HepG2 (cell line): ENCODE results near the gene OR2K2. TPM values are rescaled to one million over a fixed set of nuclear protein-coding genes. Genes with fewer than 3 reads are reported as not detected.

ENCODE experiments used
- ATAC-seq: fragments of 200-7000 bp; cut with Tn5 transposase; 3 replicates; pipeline ENCODE4 v1.9.1; 2020; ENCODE audit warnings: mild to moderate bottlenecking, moderate library complexity
- BruUV-seq: library from RNA; stranded (reverse); fragments of 400-500 nt; replicated peaks from 2 replicates; lab custom pipeline; 2021; lab: Mats Ljungman, UMichigan
- CTCF ChIA-PET: fragments of 300-600 bp; formaldehyde crosslinking; extraction: SDS; loops from one replicate; lab custom pipeline; 2021; ENCODE audit warnings: low total read pairs, inconsistent platforms, low intra/inter-chr PET ratio; lab: Yijun Ruan, JAX
- POLR2A ChIA-PET: fragments of 350-600 bp; sonication (Branson Sonifier 250); formaldehyde crosslinking; loops from one replicate; lab custom pipeline; 2020; ENCODE audit warnings: antibody characterized with exemption, inconsistent platforms; lab: Yijun Ruan, JAX
- DNase-seq: peaks from one replicate; pipeline ENCODE4 v3.0.0-alpha.2; 2015; ENCODE audit warnings: low spot score
- FAIRE-seq: peaks from 3 replicates; lab custom pipeline; 2011; peaks lifted over from hg19 to GRCh38; lab: Jason Lieb, UNC
- H2AFZ ChIP-seq: one replicate; pipeline ENCODE4 v1.6.1; 2011; ENCODE audit warnings: low read length, inconsistent platforms
- H3K27ac ChIP-seq: fragments of 300-600 bp; 3 replicates; pipeline ENCODE4 v1.8.0; 2011; ENCODE audit warnings: mixed run types, mild to moderate bottlenecking, mixed read lengths, low read length, inconsistent platforms; ENCODE audit not compliant: insufficient read depth; ENCODE audit errors: extremely low read length
- H3K27me3 ChIP-seq, 2 experiments: fragments of 200-600 bp in 1 of 2; 2 replicates in 1 of 2; 3 replicates in 1 of 2; pipeline versions ENCODE4 v1.6.0 to v1.8.0; 2011; ENCODE audit warnings: low read length in 2 of 2, mild to moderate bottlenecking in 2 of 2, moderate library complexity in 2 of 2, inconsistent platforms in 1 of 2; ENCODE audit not compliant: insufficient read depth in 2 of 2, control insufficient read depth in 1 of 2
- H3K36me3 ChIP-seq, 2 experiments: fragments of 200-600 bp in 1 of 2; replicated peaks in 1 of 2; 2 replicates in 1 of 2; 3 replicates in 1 of 2; pipeline versions ENCODE4 v1.5.1 to v1.8.0; 2011; ENCODE audit warnings: low read length in 2 of 2, inconsistent platforms in 1 of 2; ENCODE audit not compliant: insufficient read depth in 2 of 2, control insufficient read depth in 1 of 2
- H3K4me1 ChIP-seq: 2 replicates; pipeline ENCODE4 v1.5.1; 2012; ENCODE audit warnings: low read length, inconsistent platforms; ENCODE audit not compliant: insufficient read depth
- H3K4me2 ChIP-seq: 2 replicates; pipeline ENCODE4 v1.6.0; 2011; ENCODE audit warnings: low read depth, low read length, inconsistent platforms
- H3K4me3 ChIP-seq, 3 experiments: fragments of 200-600 bp in 1 of 3; sonication (generic), shearing (Covaris generic) in 1 of 3; replicated peaks in 1 of 3; 2 replicates each; pipeline ENCODE4 v1.5.1; 2011 to 2016; ENCODE audit warnings: low read length in 3 of 3, inconsistent platforms in 2 of 3, low read depth in 2 of 3, mild to moderate bottlenecking in 2 of 3, control low read depth in 1 of 3, mixed read lengths in 1 of 3; ENCODE audit not compliant: insufficient read depth in 1 of 3
- H3K79me2 ChIP-seq: one replicate; pipeline ENCODE4 v1.6.1; 2011; ENCODE audit warnings: low read length, inconsistent platforms; ENCODE audit not compliant: insufficient read depth
- H3K9ac ChIP-seq: 2 replicates; pipeline ENCODE4 v1.6.0; 2011; ENCODE audit warnings: mild to moderate bottlenecking, low read depth, low read length, inconsistent platforms; ENCODE audit not compliant: insufficient read depth
- H3K9me3 ChIP-seq: 2 replicates; pipeline ENCODE4 v1.5.1; 2012; ENCODE audit warnings: mild to moderate bottlenecking, low read length
- H4K20me1 ChIP-seq: 2 replicates; pipeline ENCODE4 v1.6.0; 2011; ENCODE audit warnings: inconsistent platforms, mild to moderate bottlenecking, low read length, moderate library complexity; ENCODE audit not compliant: insufficient read depth
- ARID2 ChIP-seq: sonication (generic); formaldehyde crosslinking; IDR thresholded peaks from 2 replicates; pipeline ENCODE4 v1.8.1; 2022; ENCODE audit warnings: mild to moderate bottlenecking, missing genetic modification reagents, borderline replicate concordance
- BCL3 ChIP-seq: sonication (generic); formaldehyde crosslinking; IDR thresholded peaks from 2 replicates; pipeline ENCODE4 v1.5.1; 2020; ENCODE audit warnings: mild to moderate bottlenecking, missing genetic modification reagents, moderate library complexity
- BHLHE40 ChIP-seq: IDR thresholded peaks from 2 replicates; pipeline ENCODE4 v1.6.1; 2011; ENCODE audit warnings: low read length, improper control_type of control experiment
- FUBP1 ChIP-seq: sonication (generic); formaldehyde crosslinking; IDR thresholded peaks from 2 replicates; pipeline ENCODE4 v1.5.1; 2020; ENCODE audit warnings: missing genetic modification reagents, mild to moderate bottlenecking, borderline replicate concordance
- KMT2B ChIP-seq: IDR thresholded peaks from 2 replicates; pipeline ENCODE4 v1.6.1; 2016; ENCODE audit warnings: missing genetic modification reagents, missing compliant biosample characterization
- MAF1 ChIP-seq: sonication (generic); formaldehyde crosslinking; IDR thresholded peaks from 2 replicates; pipeline ENCODE4 v1.5.0; 2020; ENCODE audit warnings: missing genetic modification reagents, borderline replicate concordance
- PREB ChIP-seq: sonication (generic); formaldehyde crosslinking; IDR thresholded peaks from 2 replicates; pipeline ENCODE4 v1.4.0; 2020; ENCODE audit warnings: missing genetic modification reagents
- SETDB1 ChIP-seq: sonication (generic); formaldehyde crosslinking; IDR thresholded peaks from 2 replicates; pipeline ENCODE4 v1.5.1; 2020; ENCODE audit warnings: missing genetic modification reagents, mild to moderate bottlenecking, borderline replicate concordance
- SMAD1 ChIP-seq: sonication (generic); formaldehyde crosslinking; IDR thresholded peaks from 2 replicates; pipeline ENCODE4 v1.4.0; 2020; ENCODE audit warnings: missing genetic modification reagents, low read depth, mild to moderate bottlenecking, borderline replicate concordance
- SNAPC4 ChIP-seq: sonication (generic); formaldehyde crosslinking; IDR thresholded peaks from 2 replicates; pipeline ENCODE4 v1.4.0; 2020; ENCODE audit warnings: mild to moderate bottlenecking, missing genetic modification reagents
- ZKSCAN1 ChIP-seq: fragments of 150-350 bp; IDR thresholded peaks from 2 replicates; pipeline ENCODE4 v1.6.1; 2014; ENCODE audit warnings: low read length
- ZNF205 ChIP-seq: IDR thresholded peaks from 2 replicates; pipeline ENCODE4 v1.6.1; 2018; ENCODE audit warnings: missing biosample characterization, missing genetic modification reagents
- ZNF24 ChIP-seq: fragments of 450-650 bp; IDR thresholded peaks from 2 replicates; pipeline ENCODE4 v1.6.1; 2017; ENCODE audit warnings: antibody characterized with exemption, mild to moderate bottlenecking
- ZNF598 ChIP-seq: sonication (generic); formaldehyde crosslinking; IDR thresholded peaks from 2 replicates; pipeline ENCODE4 v1.5.1; 2020; ENCODE audit warnings: mild to moderate bottlenecking, missing genetic modification reagents, borderline replicate concordance
- ZNF652 ChIP-seq: IDR thresholded peaks from 2 replicates; pipeline ENCODE4 v1.6.1; 2016; ENCODE audit warnings: low read depth, borderline replicate concordance
- ZNF766 ChIP-seq: sonication (generic); formaldehyde crosslinking; IDR thresholded peaks from 2 replicates; pipeline ENCODE4 v1.5.0; 2020; ENCODE audit warnings: missing genetic modification reagents, borderline replicate concordance
- WGBS: methylation state at CpG from one replicate; pipeline ENCODE4 v1.1.6; 2017; ENCODE audit warnings: low lambda C conversion rate; 5-methylcytosine and 5-hydroxymethylcytosine counted together
- in situ Hi-C: cut with HindIII; loops from 2 replicates; pipeline ENCODE4 v1.10.0; 2017; ENCODE audit warnings: low pct_unique_long_range_greater_than_20kb; ENCODE audit not compliant: extremely low pct_ligation_motif_present
- intact Hi-C: fragments of 100-400 bp; cut with micrococcal nuclease; formaldehyde crosslinking; loops from one replicate; pipeline ENCODE4 v1.10.0; 2022; ENCODE audit not compliant: unreplicated experiment
- polyA plus RNA-seq, 8 experiments: library from polyadenylated mRNA; depleted of rRNA in 3 of 8; stranded (reverse) in 7 of 8; unstranded in 1 of 8; fragments of >200 nt; fragmentation: Illumina TruSeq in 4 of 8; extraction: Trizol in 4 of 8; gene quantifications; 2 replicates each; pipeline versions ENCODE4 v1.2.1 to v1.2.3, GENCODE V29; 2011 to 2016; ENCODE audit warnings: low read depth in 4 of 8, missing spikeins in 1 of 8, mixed read lengths in 1 of 8; ENCODE audit not compliant: insufficient read depth in 1 of 8
- total RNA-seq, 5 experiments: library from RNA; depleted of rRNA; stranded (reverse); fragments of >200 nt; fragmentation: Illumina TruSeq; extraction: Trizol; gene quantifications; 2 replicates each; pipeline ENCODE4 v1.2.3, GENCODE V29; 2016; ENCODE audit warnings: low read depth in 1 of 5

The OR2K2 gene
- total and polyA plus RNA-seq, 2 of the 13 experiments (the other 11 are each of a cell fraction or from before 2014, with no cell fraction given), result not detected

GRCh38 chr9:111316796-111317195 is 13.2 kb downstream of the OR2K2 start:
- H2AFZ ChIP-seq, result no peak overlapping the region
- no peak overlapping the region for H3K27ac ChIP-seq
- ChIA-PET CTCF (no interaction called here), POLR2A (no interaction called here)
- DNase-seq (no peak), FAIRE-seq (no peak), ATAC-seq (no peak)
- no peaks in the 10 kb centered on the region for H3K4me1 ChIP-seq
- no peaks in the 10 kb centered on the region for H3K9me3 ChIP-seq
- H3K36me3 ChIP-seq, result no peaks in the 10 kb centered on the region
- 50% methylated on average over 3 of the region's 3 CpGs for WGBS
- H3K4me2 ChIP-seq, result no peak overlapping the region
- in situ Hi-C loops (no loop called here), intact Hi-C loops (no loop called here)
- no peaks in the 10 kb centered on the region for H3K79me2 ChIP-seq
- TF ChIP-seq PREB (no peak), ZNF598 (no peak), BCL3 (no peak), MAF1 (CRISPR knock-in tag) (no peak), KMT2B (CRISPR knock-in tag) (no peak), ZNF24 (no peak), SMAD1 (CRISPR knock-in tag) (no peak), BHLHE40 (no peak), ZNF652 (CRISPR knock-in tag) (no peak), ZNF766 (CRISPR knock-in tag) (no peak), SETDB1 (CRISPR knock-in tag) (no peak), ARID2 (CRISPR knock-in tag) (no peak), ZNF205 (CRISPR knock-in tag) (no peak), SNAPC4 (CRISPR knock-in tag) (no peak), ZKSCAN1 (no peak), FUBP1 (CRISPR knock-in tag) (no peak)
- BruUV-seq, result no TSS peak
- no peaks in the 10 kb centered on the region for H4K20me1 ChIP-seq
- no peaks in the 10 kb centered on the region for H3K27me3 ChIP-seq
- H3K4me3 ChIP-seq, result no peak overlapping the region
- H3K9ac ChIP-seq, result no peak overlapping the region
